Measurements from ENCODE around the gene FARP2. TPM values are rescaled to one million over a fixed set of nuclear protein-coding genes. Genes with fewer than 3 reads are reported as not detected.

The FARP2 gene
- total RNA-seq, 1 donor from 2014 or later = 65.0 TPM

- no peak for FAIRE-seq
- Histone ChIP-seq H3K27ac (ENCODE audit: low read depth, low read length) (no peak overlapping the region), H3K4me1 (ENCODE audit: insufficient read depth, low read length) (peaks cover 15% of the 10 kb centered on the region), H2AFZ (ENCODE audit: low read depth, low read length) (no peak overlapping the region), H3K9me3 (ENCODE audit: insufficient read depth, low read depth, low read length) (no peaks in the 10 kb centered on the region), H3K79me2 (ENCODE audit: insufficient read depth, low read length) (peaks cover 19% of the 10 kb centered on the region), H3K4me3 (ENCODE audit: insufficient read depth, low read depth, low read length) (no peak overlapping the region), H3K36me3 (ENCODE audit: insufficient read depth, low read length) (no peaks in the 10 kb centered on the region), H3K27me3 (ENCODE audit: insufficient read depth, low read length) (no peaks in the 10 kb centered on the region), H3K9ac (ENCODE audit: low read length) (no peak overlapping the region), H3K4me2 (ENCODE audit: low read length) (no peak overlapping the region), H4K20me1 (ENCODE audit: insufficient read depth, low read length) (peaks cover 17% of the 10 kb centered on the region)
- no peak for TF ChIP-seq CTCF (IDR thresholded peaks at IDR 0.05; ENCODE audit: insufficient read depth, low read depth, low read length)
- TF ChIP-seq EZH2 (IDR thresholded peaks at IDR 0.05; ENCODE audit: insufficient read depth, low read length) = no peak
- Mint-ChIP-seq H3K4me3 (ENCODE audit: unreplicated experiment) (no peak overlapping the region), H3K27me3 (ENCODE audit: low read depth, unreplicated experiment) (no peaks in the 10 kb centered on the region), H3K36me3 (ENCODE audit: low read depth, unreplicated experiment) (peaks cover 4% of the 10 kb centered on the region), H3K9me3 (ENCODE audit: unreplicated experiment) (peaks cover 4% of the 10 kb centered on the region), H3K27ac (ENCODE audit: unreplicated experiment) (no peak overlapping the region), H3K4me1 (ENCODE audit: low read depth, unreplicated experiment) (peaks cover 7% of the 10 kb centered on the region)
- no peak for DNase-seq (ENCODE audit: low read depth)
These were observed 155.1 kb downstream of the FARP2 start for GRCh38 chr2:241511091-241511741.

- FAIRE-seq (no peak), DNase-seq (ENCODE audit: low read depth) (no peak)
- H3K27me3 ChIP-seq (ENCODE audit: insufficient read depth, low read length) = no peaks in the 10 kb centered on the region
- H3K4me2 ChIP-seq (ENCODE audit: low read length) = no peak overlapping the region
- no peaks in the 10 kb centered on the region for H3K4me1 ChIP-seq (ENCODE audit: insufficient read depth, low read length)
- H3K4me3 ChIP-seq (ENCODE audit: insufficient read depth, low read depth, low read length) = no peak overlapping the region
- TF ChIP-seq EZH2 (IDR thresholded peaks at IDR 0.05; ENCODE audit: insufficient read depth, low read length) (no peak), CTCF (IDR thresholded peaks at IDR 0.05; ENCODE audit: insufficient read depth, low read depth, low read length) (no peak)
- no peak overlapping the region for H2AFZ ChIP-seq (ENCODE audit: low read depth, low read length)
- Mint-ChIP-seq H3K36me3 (ENCODE audit: low read depth, unreplicated experiment) (peaks cover 4% of the 10 kb centered on the region), H3K4me1 (ENCODE audit: low read depth, unreplicated experiment) (no peaks in the 10 kb centered on the region), H3K4me3 (ENCODE audit: unreplicated experiment) (no peak overlapping the region), H3K9me3 (ENCODE audit: unreplicated experiment) (peaks cover 1% of the 10 kb centered on the region), H3K27ac (ENCODE audit: unreplicated experiment) (no peak overlapping the region), H3K27me3 (ENCODE audit: low read depth, unreplicated experiment) (no peaks in the 10 kb centered on the region)
- H4K20me1 ChIP-seq (ENCODE audit: insufficient read depth, low read length) = no peaks in the 10 kb centered on the region
- H3K79me2 ChIP-seq (ENCODE audit: insufficient read depth, low read length) = no peaks in the 10 kb centered on the region
- no peaks in the 10 kb centered on the region for H3K9me3 ChIP-seq (ENCODE audit: insufficient read depth, low read depth, low read length)
- H3K9ac ChIP-seq (ENCODE audit: low read length) = no peak overlapping the region
- no peaks in the 10 kb centered on the region for H3K36me3 ChIP-seq (ENCODE audit: insufficient read depth, low read length)
- no peak overlapping the region for H3K27ac ChIP-seq (ENCODE audit: low read depth, low read length)
These were observed 158.5 kb downstream of the FARP2 start for GRCh38 chr2:241514553-241514952.

- Mint-ChIP-seq H3K4me3 (ENCODE audit: unreplicated experiment) (no peak overlapping the region), H3K36me3 (ENCODE audit: low read depth, unreplicated experiment) (peaks cover 4% of the 10 kb centered on the region), H3K9me3 (ENCODE audit: unreplicated experiment) (no peaks in the 10 kb centered on the region), H3K27me3 (ENCODE audit: low read depth, unreplicated experiment) (no peaks in the 10 kb centered on the region), H3K27ac (ENCODE audit: unreplicated experiment) (no peak overlapping the region), H3K4me1 (ENCODE audit: low read depth, unreplicated experiment) (no peaks in the 10 kb centered on the region)
- Histone ChIP-seq H3K27me3 (ENCODE audit: insufficient read depth, low read length) (no peaks in the 10 kb centered on the region), H3K9ac (ENCODE audit: low read length) (no peak overlapping the region), H2AFZ (ENCODE audit: low read depth, low read length) (no peak overlapping the region), H3K4me2 (ENCODE audit: low read length) (no peak overlapping the region), H3K36me3 (ENCODE audit: insufficient read depth, low read length) (no peaks in the 10 kb centered on the region), H3K9me3 (ENCODE audit: insufficient read depth, low read depth, low read length) (no peaks in the 10 kb centered on the region), H3K4me1 (ENCODE audit: insufficient read depth, low read length) (no peaks in the 10 kb centered on the region), H3K79me2 (ENCODE audit: insufficient read depth, low read length) (no peaks in the 10 kb centered on the region), H3K4me3 (ENCODE audit: insufficient read depth, low read depth, low read length) (no peak overlapping the region), H4K20me1 (ENCODE audit: insufficient read depth, low read length) (no peaks in the 10 kb centered on the region), H3K27ac (ENCODE audit: low read depth, low read length) (no peak overlapping the region)
- no peak for TF ChIP-seq EZH2 (IDR thresholded peaks at IDR 0.05; ENCODE audit: insufficient read depth, low read length)
- TF ChIP-seq CTCF (IDR thresholded peaks at IDR 0.05; ENCODE audit: insufficient read depth, low read depth, low read length) = no peak
- DNase-seq (ENCODE audit: low read depth) = no peak
- FAIRE-seq = no peak
These were observed 159.1 kb downstream of the FARP2 start for GRCh38 chr2:241514986-241515737.

Measured in astrocyte (in vitro differentiated cells and primary cell).